ENCODE data around the gene CBLL1. TPM values are rescaled to one million over a fixed set of nuclear protein-coding genes. Genes with fewer than 3 reads are reported as not detected.

Gene CBLL1
- polyA plus RNA-seq, 10 donors = 14.4 to 24.2 (median 19.9) TPM

- DNase-seq = no peak
These were observed 65.2 kb downstream of the CBLL1 start for GRCh38 chr7:107809179-107809578.

GRCh38 chr7:107810626-107811025, 66.7 kb downstream of the CBLL1 start:
- no peak for DNase-seq

Other genes with a start within 250 kb of the CBLL1 start
- 10 to 100 TPM; 23.9 to 36.5 (median 28.1) TPM for gene COG5, start 180.2 kb upstream of the CBLL1 start, polyA plus RNA-seq (ENCODE audit: insufficient read length in 10 of 10)
- gene DUS4L, start 180.2 kb upstream of the CBLL1 start, polyA plus RNA-seq (ENCODE audit: insufficient read length in 10 of 10) = 10 to 100 TPM in 1 of 10 donors, 1 to 10 TPM in 9; 5.5 to 12.4 (median 7.0) TPM
- 10 to 100 TPM; 42.5 to 62.4 (median 49.6) TPM for gene BCAP29, start 163.9 kb upstream of the CBLL1 start, polyA plus RNA-seq (ENCODE audit: insufficient read length in 10 of 10)
- gene SLC26A4, start 83.3 kb upstream of the CBLL1 start, polyA plus RNA-seq (ENCODE audit: insufficient read length in 10 of 10) = 1 to 10 TPM in 3 of 10 donors, under 1 TPM in 7; 0.42 to 1.4 (median 0.90) TPM
- gene SLC26A3, start 59.1 kb downstream of the CBLL1 start, polyA plus RNA-seq (ENCODE audit: insufficient read length in 10 of 10) = under 1 TPM in 2 of 10 donors, not detected in 8; 0.15 to 0.17 TPM
- 100 to 1,000 TPM in 1 of 10 donors, 10 to 100 TPM in 9; 71.7 to 108 (median 88.0) TPM for gene DLD, start 147.0 kb downstream of the CBLL1 start, polyA plus RNA-seq (ENCODE audit: insufficient read length in 10 of 10)

All from muscle of back (tissue), 11 donors.